ENCODE data around the gene AURKAIP1. TPM values are rescaled to one million over a fixed set of nuclear protein-coding genes. Genes with fewer than 3 reads are reported as not detected.

Gene AURKAIP1
- total and polyA plus RNA-seq, 2 of the 13 experiments (the other 11 are each of a cell fraction or from before 2014, with no cell fraction given), result 69.5 to 175 TPM

DNA sequence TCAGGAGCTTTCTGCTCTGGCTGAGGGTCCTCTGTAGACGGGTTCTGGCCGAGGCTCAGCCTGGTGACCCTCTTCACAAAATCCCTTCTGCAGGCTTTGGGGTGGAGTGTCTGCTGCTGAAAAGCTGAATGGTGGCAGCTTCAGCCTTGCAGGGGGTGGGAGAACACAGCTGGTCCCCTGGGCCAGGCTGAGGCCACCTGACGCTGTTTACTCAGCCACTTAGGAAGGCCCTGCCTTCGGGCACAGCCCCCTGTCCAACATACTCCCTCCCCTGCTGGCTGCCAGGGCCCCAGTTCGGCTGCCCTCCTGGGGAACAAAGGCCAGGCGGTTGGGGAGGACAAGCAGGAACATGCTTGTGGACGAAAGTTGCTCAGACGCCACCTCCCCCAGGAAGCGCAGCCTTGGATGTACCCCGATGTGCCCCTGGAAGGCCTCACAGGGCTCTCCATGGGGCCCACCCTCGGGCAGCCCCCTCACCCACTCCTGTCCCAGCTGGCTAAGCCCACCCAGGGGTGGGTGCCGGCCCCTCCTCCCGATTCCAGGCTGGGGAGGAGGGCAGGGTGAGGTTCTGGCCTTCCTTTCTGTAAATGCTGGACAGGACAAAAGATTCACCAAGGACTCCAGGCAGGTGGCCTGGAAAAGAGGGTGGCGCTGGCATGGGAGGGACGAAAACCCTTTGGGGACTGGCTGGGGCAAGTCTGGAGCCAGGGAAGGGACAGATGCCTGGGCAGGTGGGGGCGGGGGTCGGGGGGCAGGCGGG lies 46.3 kb upstream of the AURKAIP1 start, which contains the start of gene ANKRD65 (continued):
- TF ChIP-seq, protein P1, sequence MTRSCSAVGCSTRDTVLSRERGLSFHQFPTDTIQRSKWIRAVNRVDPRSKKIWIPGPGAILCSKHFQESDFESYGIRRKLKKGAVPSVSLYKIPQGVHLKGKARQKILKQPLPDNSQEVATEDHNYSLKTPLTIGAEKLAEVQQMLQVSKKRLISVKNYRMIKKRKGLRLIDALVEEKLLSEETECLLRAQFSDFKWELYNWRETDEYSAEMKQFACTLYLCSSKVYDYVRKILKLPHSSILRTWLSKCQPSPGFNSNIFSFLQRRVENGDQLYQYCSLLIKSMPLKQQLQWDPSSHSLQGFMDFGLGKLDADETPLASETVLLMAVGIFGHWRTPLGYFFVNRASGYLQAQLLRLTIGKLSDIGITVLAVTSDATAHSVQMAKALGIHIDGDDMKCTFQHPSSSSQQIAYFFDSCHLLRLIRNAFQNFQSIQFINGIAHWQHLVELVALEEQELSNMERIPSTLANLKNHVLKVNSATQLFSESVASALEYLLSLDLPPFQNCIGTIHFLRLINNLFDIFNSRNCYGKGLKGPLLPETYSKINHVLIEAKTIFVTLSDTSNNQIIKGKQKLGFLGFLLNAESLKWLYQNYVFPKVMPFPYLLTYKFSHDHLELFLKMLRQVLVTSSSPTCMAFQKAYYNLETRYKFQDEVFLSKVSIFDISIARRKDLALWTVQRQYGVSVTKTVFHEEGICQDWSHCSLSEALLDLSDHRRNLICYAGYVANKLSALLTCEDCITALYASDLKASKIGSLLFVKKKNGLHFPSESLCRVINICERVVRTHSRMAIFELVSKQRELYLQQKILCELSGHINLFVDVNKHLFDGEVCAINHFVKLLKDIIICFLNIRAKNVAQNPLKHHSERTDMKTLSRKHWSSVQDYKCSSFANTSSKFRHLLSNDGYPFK (CRISPR knock-in tag; IDR thresholded peaks at IDR 0.05; ENCODE audit: borderline replicate concordance), result no peak
- TF ChIP-seq RAD51 (IDR thresholded peaks at IDR 0.05; ENCODE audit: borderline replicate concordance) (no peak), TAF1 (CRISPR knock-in tag; IDR thresholded peaks at IDR 0.05) (peak; percentile 74; the same call in 1 of the 2 replicates), CBX2 (IDR thresholded peaks at IDR 0.05; ENCODE audit: low read depth, low read length) (no peak), CBX2 (CRISPR knock-in tag; IDR thresholded peaks at IDR 0.05; ENCODE audit: low read depth) (no peak), ZFP36 (IDR thresholded peaks at IDR 0.05; ENCODE audit: borderline replicate concordance, low read depth, low read length, partially characterized antibody) (no peak), HOXD1 (CRISPR knock-in tag; IDR thresholded peaks at IDR 0.05) (no peak; the same call in 1 of the 2 replicates), SRSF4 (IDR thresholded peaks at IDR 0.05; ENCODE audit: low read depth, low read length, poor library complexity, severe bottlenecking) (no peak), ARNT2 (CRISPR knock-in tag; IDR thresholded peaks at IDR 0.05; ENCODE audit: low read depth) (0 out of 2 replicates have a peak, but pooled peaks have one; percentile 42), NAIF1 (CRISPR knock-in tag; IDR thresholded peaks at IDR 0.05; ENCODE audit: borderline replicate concordance) (no peak), TP53 (CRISPR knock-in tag; conservative IDR thresholded peaks at IDR 0.05) (peak; percentile 82), ZNF7 (CRISPR knock-in tag; IDR thresholded peaks at IDR 0.05) (no peak), RBFOX2 (IDR thresholded peaks at IDR 0.05; ENCODE audit: low read depth, low read length) (peak; percentile 69), ZNF629 (CRISPR knock-in tag; conservative IDR thresholded peaks at IDR 0.05) (0 out of 2 replicates have a peak, but pooled peaks have one; percentile 14), PITX1 (CRISPR knock-in tag; IDR thresholded peaks at IDR 0.05) (no peak; the same call in 1 of the 2 replicates), ATF1 (CRISPR knock-in tag; IDR thresholded peaks at IDR 0.05) (no peak), ZNF276 (CRISPR knock-in tag; IDR thresholded peaks at IDR 0.05; ENCODE audit: low read depth) (no peak), ZNF761 (CRISPR knock-in tag; conservative IDR thresholded peaks at IDR 0.05) (peak; percentile 82; the same call in 1 of the 2 replicates), HES4 (CRISPR knock-in tag; IDR thresholded peaks at IDR 0.05; ENCODE audit: borderline replicate concordance) (no peak)
- TF ChIP-seq, protein P2, sequence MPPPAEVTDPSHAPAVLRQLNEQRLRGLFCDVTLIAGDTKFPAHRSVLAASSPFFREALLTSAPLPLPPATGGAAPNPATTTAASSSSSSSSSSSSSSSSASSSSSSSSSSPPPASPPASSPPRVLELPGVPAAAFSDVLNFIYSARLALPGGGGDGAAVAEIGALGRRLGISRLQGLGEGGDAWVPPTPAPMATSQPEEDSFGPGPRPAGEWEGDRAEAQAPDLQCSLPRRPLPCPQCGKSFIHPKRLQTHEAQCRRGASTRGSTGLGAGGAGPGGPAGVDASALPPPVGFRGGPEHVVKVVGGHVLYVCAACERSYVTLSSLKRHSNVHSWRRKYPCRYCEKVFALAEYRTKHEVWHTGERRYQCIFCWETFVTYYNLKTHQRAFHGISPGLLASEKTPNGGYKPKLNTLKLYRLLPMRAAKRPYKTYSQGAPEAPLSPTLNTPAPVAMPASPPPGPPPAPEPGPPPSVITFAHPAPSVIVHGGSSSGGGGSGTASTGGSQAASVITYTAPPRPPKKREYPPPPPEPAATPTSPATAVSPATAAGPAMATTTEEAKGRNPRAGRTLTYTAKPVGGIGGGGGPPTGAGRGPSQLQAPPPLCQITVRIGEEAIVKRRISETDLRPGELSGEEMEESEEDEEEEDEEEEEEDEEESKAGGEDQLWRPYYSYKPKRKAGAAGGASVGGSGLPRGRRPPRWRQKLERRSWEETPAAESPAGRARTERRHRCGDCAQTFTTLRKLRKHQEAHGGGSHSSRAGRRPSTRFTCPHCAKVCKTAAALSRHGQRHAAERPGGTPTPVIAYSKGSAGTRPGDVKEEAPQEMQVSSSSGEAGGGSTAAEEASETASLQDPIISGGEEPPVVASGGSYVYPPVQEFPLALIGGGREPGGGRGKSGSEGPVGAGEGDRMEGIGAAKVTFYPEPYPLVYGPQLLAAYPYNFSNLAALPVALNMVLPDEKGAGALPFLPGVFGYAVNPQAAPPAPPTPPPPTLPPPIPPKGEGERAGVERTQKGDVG (CRISPR knock-in tag; IDR thresholded peaks at IDR 0.05; ENCODE audit: borderline replicate concordance), result no peak
- TF ChIP-seq, protein P3, sequence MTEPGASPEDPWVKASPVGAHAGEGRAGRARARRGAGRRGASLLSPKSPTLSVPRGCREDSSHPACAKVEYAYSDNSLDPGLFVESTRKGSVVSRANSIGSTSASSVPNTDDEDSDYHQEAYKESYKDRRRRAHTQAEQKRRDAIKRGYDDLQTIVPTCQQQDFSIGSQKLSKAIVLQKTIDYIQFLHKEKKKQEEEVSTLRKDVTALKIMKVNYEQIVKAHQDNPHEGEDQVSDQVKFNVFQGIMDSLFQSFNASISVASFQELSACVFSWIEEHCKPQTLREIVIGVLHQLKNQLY (CRISPR knock-in tag; IDR thresholded peaks at IDR 0.05), result peak; percentile 52; the same call in 1 of the 2 replicates
